HCEC 1CT (cell line): ENCODE data around the gene TRMO.

Source experiments
- DNase-seq: peaks from one replicate; pipeline ENCODE4 v3.0.0-alpha.2; 2017

The TRMO gene

GRCh38 chr9:97936998-97937397 is 14.7 kb upstream of the TRMO start:
- DNase-seq = no peak

GRCh38 chr9:97935276-97935675 is 13.0 kb upstream of the TRMO start:
- no peak for DNase-seq

DNA sequence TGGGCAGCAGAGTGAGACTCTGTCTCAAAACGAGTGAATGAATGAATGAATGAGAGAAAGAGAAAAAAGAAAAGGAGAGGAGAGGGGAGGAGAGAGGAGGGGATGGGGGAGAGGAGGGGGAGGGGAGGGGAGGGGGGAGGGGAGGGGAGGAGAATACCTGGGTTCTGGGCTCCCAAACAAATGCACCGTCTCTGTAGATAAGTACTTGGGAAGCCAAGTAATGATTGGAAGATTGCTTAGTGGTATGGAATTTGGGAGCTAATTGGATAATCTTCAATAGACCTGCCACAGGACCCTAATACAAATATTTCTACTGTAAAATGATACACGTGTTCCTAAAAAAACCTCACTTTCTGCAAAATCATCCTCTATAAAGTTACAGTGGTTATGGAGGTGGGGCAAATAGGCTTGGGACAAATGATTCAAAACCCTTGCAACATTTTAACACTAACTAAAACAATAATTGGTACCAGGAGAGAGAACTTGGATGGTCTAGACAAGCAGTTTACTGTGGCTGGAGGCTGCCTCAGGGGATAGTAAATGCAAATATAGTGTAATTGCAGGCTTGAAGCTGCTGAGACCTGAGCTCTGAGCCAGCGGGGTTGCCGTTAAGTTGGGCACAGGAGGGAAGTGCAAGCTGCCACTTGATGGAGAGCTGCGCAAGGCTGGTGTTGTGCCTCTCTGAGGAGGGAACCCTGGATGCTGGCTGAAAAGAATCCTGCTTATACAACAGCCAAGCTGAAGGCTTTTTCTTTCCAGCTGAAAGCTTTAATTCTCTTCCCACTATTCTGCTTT is 12.2 kb upstream of the TRMO start:
- no peak for DNase-seq

GRCh38 chr9:97933297-97933998 is 11.1 kb upstream of the TRMO start:
- DNase-seq = no peak

- no peak for DNase-seq
Observed at GRCh38 chr9:97930972-97931371, 8.7 kb upstream of the TRMO start.

DNA sequence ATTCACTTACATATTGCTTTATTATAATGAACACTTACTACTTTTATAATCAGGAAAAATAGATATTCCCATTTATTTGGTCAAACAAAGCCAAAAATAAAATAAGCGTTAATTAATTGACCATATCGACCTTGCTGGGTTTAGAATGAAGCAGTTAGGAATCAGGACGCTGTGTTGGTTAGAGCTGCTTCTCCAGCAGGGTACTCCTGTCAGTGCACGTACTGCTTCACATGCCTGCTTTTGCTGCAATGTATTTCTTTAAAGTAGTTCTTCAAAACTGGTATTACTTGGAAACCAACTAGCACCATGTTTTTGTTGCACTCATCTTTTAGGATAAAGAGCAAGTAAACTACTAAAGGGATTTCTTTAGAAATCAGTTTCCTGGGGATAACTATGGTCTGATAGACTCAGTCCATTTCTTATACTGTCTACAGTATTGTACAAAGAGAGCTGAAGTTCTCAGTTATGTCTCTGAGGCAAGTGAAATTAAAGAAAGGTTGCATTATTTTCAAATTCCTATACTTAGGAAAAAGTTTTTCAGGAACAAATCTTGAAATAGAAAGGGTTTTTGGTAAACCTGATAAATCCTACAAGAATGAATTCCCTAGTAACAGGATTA is 6.8 kb upstream of the TRMO start:
- no peak for DNase-seq

GRCh38 chr9:97925497-97926334 is 3.4 kb upstream of the TRMO start:
- DNase-seq = no peak

GRCh38 chr9:97924386-97924785 is 2.1 kb upstream of the TRMO start:
- no peak for DNase-seq

DNA sequence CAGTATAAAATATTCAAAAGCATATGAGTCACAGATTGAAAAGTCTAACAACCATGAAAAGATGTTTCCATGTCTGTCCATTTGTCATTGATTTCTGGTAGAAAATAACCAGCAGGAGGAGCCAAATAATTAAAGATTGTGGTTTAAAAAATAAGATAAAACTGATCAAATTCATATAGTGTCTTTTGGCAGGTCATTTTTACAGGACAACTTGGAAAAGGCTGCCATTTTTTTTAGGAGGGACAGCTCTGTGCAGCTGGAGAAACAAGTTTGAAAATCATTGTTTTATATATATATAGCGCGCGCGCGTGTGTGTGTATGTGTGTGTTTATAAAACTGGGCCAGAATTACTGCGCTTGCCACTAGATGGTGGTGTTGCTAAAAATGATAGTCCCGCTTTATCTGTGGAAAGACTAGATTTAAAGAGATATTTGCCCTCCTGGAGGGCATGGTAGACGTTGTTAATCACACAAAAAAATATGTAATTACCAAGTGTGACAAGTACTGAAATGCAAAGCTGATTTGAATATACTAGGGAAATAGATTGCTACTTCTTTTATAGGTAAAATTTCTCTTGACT is 1.3 kb upstream of the TRMO start:
- DNase-seq = peak; percentile 74

DNA sequence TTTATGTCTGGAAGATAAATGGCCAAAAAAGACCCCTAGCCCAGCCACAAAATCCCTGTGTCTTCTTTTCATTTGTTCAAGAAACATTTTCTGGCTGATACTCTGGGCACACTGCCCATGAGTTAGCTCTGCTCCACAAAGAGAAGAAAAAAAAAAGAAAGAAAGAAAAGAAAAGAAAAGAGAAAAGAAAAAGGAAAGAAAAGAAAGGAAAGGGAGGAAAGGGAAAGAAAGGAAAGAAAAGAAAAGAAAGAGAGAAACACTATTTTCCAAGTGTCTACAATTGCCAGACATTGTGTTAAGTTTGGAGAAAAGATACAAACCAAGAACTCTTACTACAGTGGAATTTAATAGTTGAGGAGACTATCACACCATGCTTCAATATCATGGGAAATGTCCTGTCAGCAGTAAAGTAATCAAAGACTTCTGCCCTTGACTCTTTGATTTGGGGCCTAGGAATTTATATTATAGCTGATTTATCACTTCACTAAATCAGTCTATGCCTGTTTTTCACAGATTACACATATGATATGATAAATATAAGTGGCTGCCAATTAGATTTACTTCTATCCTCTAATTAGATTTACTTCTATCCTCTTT is 3.0 kb downstream of the TRMO start:
- no peak for DNase-seq

- DNase-seq = no peak
Observed at GRCh38 chr9:97918611-97919010, 3.7 kb downstream of the TRMO start.

- no peak for DNase-seq
Observed at GRCh38 chr9:97911970-97912369, 10.3 kb downstream of the TRMO start.

GRCh38 chr9:97911528-97911927 is 10.8 kb downstream of the TRMO start:
- DNase-seq = no peak

DNA sequence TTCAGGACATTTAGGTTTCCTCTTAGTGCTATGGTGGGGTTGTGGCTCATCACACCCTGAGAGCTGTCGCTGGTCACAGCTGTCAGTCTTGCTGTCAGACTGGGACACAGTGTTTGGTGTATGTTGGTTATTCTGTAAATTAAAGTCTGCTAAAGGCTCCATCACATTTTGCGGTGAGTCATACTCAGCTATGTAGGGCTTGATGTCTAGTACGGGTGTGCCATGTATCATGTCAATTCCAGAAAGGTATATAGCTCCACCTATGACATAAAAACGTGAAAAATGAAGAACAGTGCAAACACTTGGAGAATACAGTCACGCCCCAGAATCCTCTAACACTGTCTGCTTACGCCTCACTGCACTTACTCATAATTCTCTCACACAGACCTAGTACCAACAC is 11.9 kb downstream of the TRMO start:
- DNase-seq = no peak

- DNase-seq = no peak
Observed at GRCh38 chr9:97908705-97909104, 13.6 kb downstream of the TRMO start.

- DNase-seq = no peak
Observed at GRCh38 chr9:97907632-97908031, 14.7 kb downstream of the TRMO start.

GRCh38 chr9:97907046-97907445 is 15.3 kb downstream of the TRMO start:
- no peak for DNase-seq

GRCh38 chr9:97906236-97906831 is 16.0 kb downstream of the TRMO start:
- DNase-seq = no peak

- no peak for DNase-seq
Observed at GRCh38 chr9:97905228-97905627, 17.1 kb downstream of the TRMO start.

- no peak for DNase-seq
Observed at GRCh38 chr9:97904725-97905124, 17.6 kb downstream of the TRMO start.

DNA sequence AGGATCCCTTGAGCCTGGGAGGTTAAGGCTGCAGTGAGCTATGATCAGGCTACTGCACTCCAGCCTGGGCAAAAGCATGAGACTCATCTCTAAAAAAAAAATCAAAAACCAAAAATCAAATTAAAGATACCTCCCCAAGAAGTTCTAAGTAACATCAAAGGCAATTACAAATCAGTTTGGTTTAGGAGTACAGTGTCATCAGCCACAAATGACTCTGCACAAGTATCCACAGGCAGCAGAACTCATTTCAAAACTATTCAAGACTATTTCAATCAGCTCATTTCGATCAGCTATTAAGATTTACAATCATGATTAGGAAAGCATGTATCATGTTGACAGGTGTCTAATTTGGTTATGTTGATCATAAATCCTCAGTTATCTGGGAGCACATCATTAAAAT is 19.1 kb downstream of the TRMO start:
- DNase-seq = no peak
